Neuronal stem cell (in vitro differentiated cells): ENCODE data around the gene PRKN.

Source experiments
- DNase-seq: peaks from one replicate; pipeline ENCODE4 v3.0.0-alpha.2; 2013; ENCODE audit warnings: low spot score
- H2AFZ ChIP-seq: one replicate; pipeline ENCODE4 v1.6.1; 2013; ENCODE audit warnings: mild to moderate bottlenecking, low read length, inconsistent platforms
- H2AK5ac ChIP-seq: 2 replicates; pipeline ENCODE4 v1.6.1; 2013; ENCODE audit warnings: low read depth, mild to moderate bottlenecking, inconsistent platforms, low read length, moderate library complexity, mixed read lengths
- H2BK120ac ChIP-seq: 2 replicates; pipeline ENCODE4 v1.6.1; 2013; ENCODE audit warnings: low read depth, mild to moderate bottlenecking, inconsistent platforms, low read length, moderate library complexity, mixed read lengths
- H2BK12ac ChIP-seq: one replicate; pipeline ENCODE4 v1.6.1; 2013; ENCODE audit warnings: low read length, inconsistent platforms
- H2BK15ac ChIP-seq: 2 replicates; pipeline ENCODE4 v1.6.1; 2013; ENCODE audit warnings: mild to moderate bottlenecking, low read length, inconsistent platforms, mixed read lengths
- H2BK5ac ChIP-seq: one replicate; pipeline ENCODE4 v1.6.1; 2013; ENCODE audit warnings: inconsistent platforms, mild to moderate bottlenecking, low read length, moderate library complexity
- H3K14ac ChIP-seq: one replicate; pipeline ENCODE4 v1.6.1; 2013; ENCODE audit warnings: low read length, inconsistent platforms
- H3K18ac ChIP-seq: 2 replicates; pipeline ENCODE4 v1.6.1; 2013; ENCODE audit warnings: low read length, inconsistent platforms
- H3K23ac ChIP-seq: 2 replicates; pipeline ENCODE4 v1.6.1; 2013; ENCODE audit warnings: low read depth, mild to moderate bottlenecking, mixed read lengths, low read length, inconsistent platforms; ENCODE audit not compliant: poor library complexity
- H3K27ac ChIP-seq: replicated peaks from 3 replicates; pipeline ENCODE4 v1.5.1; 2013; ENCODE audit warnings: low read length, inconsistent platforms
- H3K27me3 ChIP-seq, 3 experiments: 2 replicates each; pipeline ENCODE4 v1.6.1; 2013; ENCODE audit warnings: low read length in 3 of 3, mild to moderate bottlenecking in 2 of 3, inconsistent platforms in 1 of 3, low read depth in 1 of 3, mixed read lengths in 1 of 3, moderate library complexity in 1 of 3; ENCODE audit not compliant: control insufficient read depth in 3 of 3, insufficient read depth in 3 of 3
- H3K36me3 ChIP-seq, 2 donors: replicated peaks in 1 of 2; 2 replicates each; pipeline ENCODE4 v1.6.1; 2013; ENCODE audit warnings: low read length in 2 of 2; ENCODE audit not compliant: control insufficient read depth in 2 of 2, insufficient read depth in 2 of 2
- H3K4ac ChIP-seq: 2 replicates; pipeline ENCODE4 v1.6.1; 2013; ENCODE audit warnings: inconsistent platforms, mild to moderate bottlenecking, low read length, moderate library complexity
- H3K4me1 ChIP-seq, 2 donors: 1 replicate in 1 of 2; 2 replicates in 1 of 2; pipeline ENCODE4 v1.6.1; 2013; ENCODE audit warnings: low read length in 2 of 2, low read depth in 1 of 2; ENCODE audit not compliant: control insufficient read depth in 2 of 2, insufficient read depth in 1 of 2
- H3K4me2 ChIP-seq: one replicate; pipeline ENCODE4 v1.6.1; 2013; ENCODE audit warnings: mild to moderate bottlenecking, low read length, inconsistent platforms; ENCODE audit not compliant: insufficient read depth, poor library complexity, severe bottlenecking
- H3K4me3 ChIP-seq, 2 donors: 2 replicates each; pipeline ENCODE4 v1.5.1; 2013; ENCODE audit warnings: low read length in 2 of 2, mild to moderate bottlenecking in 2 of 2, inconsistent platforms in 1 of 2, moderate library complexity in 1 of 2
- H3K79me1 ChIP-seq: one replicate; pipeline ENCODE4 v1.6.1; 2013; ENCODE audit warnings: low read depth, mild to moderate bottlenecking, inconsistent platforms, low read length, moderate library complexity
- H3K9ac ChIP-seq: one replicate; pipeline ENCODE4 v1.6.1; 2013; ENCODE audit warnings: mild to moderate bottlenecking, low read depth, low read length, inconsistent platforms; ENCODE audit not compliant: poor library complexity
- H3K9me3 ChIP-seq, 2 donors: replicated peaks in 1 of 2; 2 replicates each; pipeline versions ENCODE3 to v1.6.1; 2013; ENCODE audit warnings: low read length in 2 of 2, mild to moderate bottlenecking in 2 of 2, inconsistent platforms in 1 of 2, low read depth in 1 of 2, mixed read lengths in 1 of 2, moderate library complexity in 1 of 2; ENCODE audit not compliant: control insufficient read depth in 2 of 2, insufficient read depth in 1 of 2
- H4K8ac ChIP-seq: one replicate; pipeline ENCODE4 v1.6.1; 2013; ENCODE audit warnings: low read depth, mild to moderate bottlenecking, inconsistent platforms, low read length, moderate library complexity
- H4K91ac ChIP-seq: one replicate; pipeline ENCODE4 v1.6.1; 2013; ENCODE audit warnings: low read length, low read depth, mild to moderate bottlenecking, inconsistent platforms; ENCODE audit not compliant: poor library complexity
- WGBS, 2 donors: extraction: QIAGEN DNeasy Blood & Tissue Kit; methylation state at CpG; one replicate each; pipeline ENCODE4 v1.1.7; 2013; ENCODE audit warnings: missing lambda C conversion rate in 2 of 2, mixed read lengths in 1 of 2; ENCODE audit not compliant: insufficient read length in 2 of 2, insufficient replicate concordance in 1 of 2; ENCODE audit errors: extremely low coverage in 2 of 2; 5-methylcytosine and 5-hydroxymethylcytosine counted together

PRKN gene

GRCh38 chr6:162750776-162751175 is 23.2 kb upstream of the PRKN start:
- Histone ChIP-seq H3K27ac (no peak overlapping the region), H2AK5ac (no peak overlapping the region), H3K4me3 (no peak overlapping the region), H3K14ac (no peak overlapping the region), H3K9ac (no peak overlapping the region), H3K36me3 (no peaks in the 10 kb centered on the region), H3K79me1 (no peaks in the 10 kb centered on the region), H3K4me2 (no peak overlapping the region), H3K4me1 (no peaks in the 10 kb centered on the region), H4K8ac (no peak overlapping the region), H2BK5ac (no peak overlapping the region), H2AFZ (no peak overlapping the region), H3K27me3 (no peaks in the 10 kb centered on the region), H3K9me3 (peaks cover 0 to 5% of the 10 kb centered on the region in 2 donors), H2BK12ac (no peak overlapping the region), H2BK120ac (no peak overlapping the region), H2BK15ac (no peak overlapping the region), H3K4ac (no peak overlapping the region), H3K18ac (no peak overlapping the region), H3K23ac (no peak overlapping the region), H4K91ac (no peak overlapping the region)
- no CpG with 5 or more reads among the region's 3 CpGs for WGBS, 2 donors
- DNase-seq, result no peak

GRCh38 chr6:162736961-162737360 is 9.4 kb upstream of the PRKN start:
- H3K4me1 ChIP-seq, result peaks cover 2 to 4% of the 10 kb centered on the region in 2 donors

GRCh38 chr6:162733489-162733888 is 5.9 kb upstream of the PRKN start:
- Histone ChIP-seq H3K27me3 (no peaks in the 10 kb centered on the region), H4K8ac (no peak overlapping the region), H3K79me1 (no peaks in the 10 kb centered on the region), H4K91ac (no peak overlapping the region), H3K9me3 (no peaks in the 10 kb centered on the region), H3K4me3 (no peak overlapping the region), H2AFZ (no peak overlapping the region), H2BK12ac (no peak overlapping the region), H2BK15ac (no peak overlapping the region), H2AK5ac (no peak overlapping the region), H3K4me2 (no peak overlapping the region), H3K4ac (no peak overlapping the region), H3K36me3 (no peaks in the 10 kb centered on the region), H3K14ac (no peak overlapping the region), H3K27ac (no peak overlapping the region), H3K9ac (no peak overlapping the region), H3K23ac (no peak overlapping the region), H2BK5ac (no peak overlapping the region), H3K4me1 (peaks cover 2 to 5% of the 10 kb centered on the region in 2 donors), H2BK120ac (no peak overlapping the region), H3K18ac (peak overlapping the region; percentile 57)
- WGBS, 2 donors, result no CpG with 5 or more reads among the region's 4 CpGs
- no peak for DNase-seq

More at GRCh38 chr6:162736961-162737360, 9.4 kb upstream of the PRKN start:
- Histone ChIP-seq H3K4ac (no peak overlapping the region), H3K4me2 (no peak overlapping the region), H4K91ac (no peak overlapping the region), H3K36me3 (no peaks in the 10 kb centered on the region), H3K4me3 (no peak overlapping the region), H3K23ac (no peak overlapping the region), H3K9me3 (peaks cover 0 to 3% of the 10 kb centered on the region in 2 donors), H3K18ac (no peak overlapping the region), H2BK120ac (no peak overlapping the region), H3K14ac (no peak overlapping the region), H3K27me3 (no peaks in the 10 kb centered on the region), H3K9ac (no peak overlapping the region), H4K8ac (no peak overlapping the region), H2AK5ac (no peak overlapping the region), H2BK15ac (no peak overlapping the region), H3K79me1 (no peaks in the 10 kb centered on the region), H2BK5ac (no peak overlapping the region), H2AFZ (peak overlapping the region; percentile 33), H3K27ac (no peak overlapping the region), H2BK12ac (no peak overlapping the region)
- no peak for DNase-seq
- WGBS, 2 donors, result no CpG with 5 or more reads among the region's 1 CpG

DNA sequence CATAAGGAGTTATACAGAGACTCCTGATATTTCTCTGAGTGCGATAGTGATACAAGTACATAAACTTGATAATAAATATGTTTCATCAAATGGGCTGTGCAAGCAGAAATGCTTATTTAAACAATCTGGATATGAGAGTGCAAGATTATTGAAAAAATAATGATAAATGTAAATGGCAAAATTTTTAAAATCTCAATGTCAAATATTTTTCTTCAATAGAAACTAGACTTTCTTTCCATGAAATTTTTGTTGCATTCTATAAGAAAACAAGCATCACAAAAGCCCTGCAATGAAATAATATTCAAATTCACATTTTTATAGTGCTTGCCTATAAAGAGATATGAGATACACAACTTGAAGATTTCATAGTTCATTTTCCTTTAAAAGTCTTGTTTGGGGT is 2.9 kb upstream of the PRKN start:
- H3K36me3 ChIP-seq, result no peaks in the 10 kb centered on the region
- no peak overlapping the region for H3K27ac ChIP-seq
- no peaks in the 10 kb centered on the region for H3K9me3 ChIP-seq
- H3K79me1 ChIP-seq, result no peaks in the 10 kb centered on the region
- H3K27me3 ChIP-seq, result no peaks in the 10 kb centered on the region
- no peak overlapping the region for H2BK12ac ChIP-seq
- no peak overlapping the region for H3K4me2 ChIP-seq
- H3K18ac ChIP-seq, result no peak overlapping the region
- H3K4ac ChIP-seq, result no peak overlapping the region
- no peak overlapping the region for H3K4me3 ChIP-seq
- no peak overlapping the region for H4K8ac ChIP-seq
- H3K4me1 ChIP-seq, result peaks cover 7 to 11% of the 10 kb centered on the region in 2 donors
- WGBS, 2 donors, result no CpG with 5 or more reads among the region's 1 CpG
- no peak overlapping the region for H2BK5ac ChIP-seq
- H3K14ac ChIP-seq, result no peak overlapping the region
- no peak overlapping the region for H3K9ac ChIP-seq
- DNase-seq, result no peak
- no peak overlapping the region for H4K91ac ChIP-seq
- no peak overlapping the region for H2AK5ac ChIP-seq
- H3K23ac ChIP-seq, result no peak overlapping the region
- H2BK120ac ChIP-seq, result no peak overlapping the region
- no peak overlapping the region for H2AFZ ChIP-seq
- H2BK15ac ChIP-seq, result no peak overlapping the region
